Memory B cell (primary cell): ENCODE results near the gene CTCF.
A peak's percentile ranks its signal among the peaks of the same experiment; 100 is the strongest.

Experiments used
- ATAC-seq: fragments of 150-1000 bp; cut with Tn5 transposase; 2 replicates; pipeline ENCODE4 v1.10.0; 2021; ENCODE audit warnings: low read depth, mild to moderate bottlenecking, moderate library complexity
- DNase-seq, 2 donors: peaks; one replicate each; pipeline ENCODE4 v3.0.0; 2022; ENCODE audit warnings: low spot score in 2 of 2
- H3K27ac Mint-ChIP-seq: one replicate; pipeline ENCODE4 v1.8.0; 2022; ENCODE audit warnings: mild to moderate bottlenecking, moderate library complexity, mixed read lengths
- H3K27me3 Mint-ChIP-seq: one replicate; pipeline ENCODE4 v1.8.0; 2022; ENCODE audit warnings: mixed read lengths
- H3K36me3 Mint-ChIP-seq: one replicate; pipeline ENCODE4 v1.8.0; 2022; ENCODE audit warnings: mild to moderate bottlenecking, mixed read lengths
- H3K4me1 Mint-ChIP-seq: one replicate; pipeline ENCODE4 v1.8.0; 2022; ENCODE audit warnings: mixed read lengths
- H3K4me3 Mint-ChIP-seq: one replicate; pipeline ENCODE4 v1.8.0; 2022; ENCODE audit warnings: mild to moderate bottlenecking, moderate library complexity, mixed read lengths
- H3K9me3 Mint-ChIP-seq: one replicate; pipeline ENCODE4 v1.8.0; 2022; ENCODE audit warnings: mixed read lengths

CTCF gene

GRCh38 chr16:67565470-67566100 lies 3.3 kb downstream of the CTCF start:
- peak overlapping the region; percentile 81 for H3K27ac Mint-ChIP-seq
- peaks cover 29% of the 10 kb centered on the region for H3K4me1 Mint-ChIP-seq
- no peak for DNase-seq
- ATAC-seq: no peak
- H3K27me3 Mint-ChIP-seq: no peaks in the 10 kb centered on the region
- no peaks in the 10 kb centered on the region for H3K9me3 Mint-ChIP-seq
- H3K36me3 Mint-ChIP-seq: peaks cover 3% of the 10 kb centered on the region
- peak overlapping the region; percentile 61 for H3K4me3 Mint-ChIP-seq

GRCh38 chr16:67571464-67571863 lies 9.1 kb downstream of the CTCF start:
- Mint-ChIP-seq H3K9me3 (no peaks in the 10 kb centered on the region), H3K4me1 (peaks cover 10% of the 10 kb centered on the region), H3K27me3 (no peaks in the 10 kb centered on the region)

GRCh38 chr16:67571981-67572431 lies 9.7 kb downstream of the CTCF start:
- Mint-ChIP-seq H3K4me1 (peaks cover 7% of the 10 kb centered on the region), H3K4me3 (no peak overlapping the region), H3K9me3 (no peaks in the 10 kb centered on the region), H3K27ac (no peak overlapping the region), H3K27me3 (no peaks in the 10 kb centered on the region), H3K36me3 (peaks cover 13% of the 10 kb centered on the region)
- DNase-seq: no peak
- ATAC-seq: no peak

More at GRCh38 chr16:67571464-67571863, 9.1 kb downstream of the CTCF start:
- Mint-ChIP-seq H3K27ac (no peak overlapping the region), H3K4me3 (no peak overlapping the region), H3K36me3 (peaks cover 11% of the 10 kb centered on the region)
- DNase-seq (no peak), ATAC-seq (no peak)

GRCh38 chr16:67579686-67580085 lies 17.4 kb downstream of the CTCF start:
- Mint-ChIP-seq H3K36me3 (peaks cover 10% of the 10 kb centered on the region), H3K4me3 (no peak overlapping the region), H3K4me1 (peaks cover 11% of the 10 kb centered on the region), H3K27me3 (no peaks in the 10 kb centered on the region), H3K27ac (peak overlapping the region; percentile 30), H3K9me3 (no peaks in the 10 kb centered on the region)
- ATAC-seq (no peak), DNase-seq (no peak)

GRCh38 chr16:67580202-67580601 lies 17.9 kb downstream of the CTCF start:
- ATAC-seq (no peak), DNase-seq (no peak)
- Mint-ChIP-seq H3K9me3 (no peaks in the 10 kb centered on the region), H3K27me3 (no peaks in the 10 kb centered on the region), H3K36me3 (peaks cover 10% of the 10 kb centered on the region), H3K4me1 (peaks cover 11% of the 10 kb centered on the region), H3K4me3 (no peak overlapping the region), H3K27ac (no peak overlapping the region)

GRCh38 chr16:67593288-67593687 lies 31.0 kb downstream of the CTCF start:
- no peak for ATAC-seq
- no peak overlapping the region for H3K27ac Mint-ChIP-seq

GRCh38 chr16:67593701-67594100 lies 31.4 kb downstream of the CTCF start:
- H3K4me1 Mint-ChIP-seq: peaks cover 18% of the 10 kb centered on the region
- H3K9me3 Mint-ChIP-seq: no peaks in the 10 kb centered on the region
- DNase-seq (no peak), ATAC-seq (no peak)
- H3K4me3 Mint-ChIP-seq: no peak overlapping the region
- H3K27ac Mint-ChIP-seq: no peak overlapping the region
- no peaks in the 10 kb centered on the region for H3K27me3 Mint-ChIP-seq
- peaks cover 6% of the 10 kb centered on the region for H3K36me3 Mint-ChIP-seq

More at GRCh38 chr16:67593288-67593687, 31.0 kb downstream of the CTCF start:
- Mint-ChIP-seq H3K27me3 (no peaks in the 10 kb centered on the region), H3K36me3 (peaks cover 6% of the 10 kb centered on the region), H3K4me1 (peaks cover 18% of the 10 kb centered on the region), H3K9me3 (no peaks in the 10 kb centered on the region), H3K4me3 (no peak overlapping the region)
- no peak for DNase-seq

- H3K27ac Mint-ChIP-seq: peak overlapping the region; percentile 68
Observed at GRCh38 chr16:67594256-67594915, 32.1 kb downstream of the CTCF start.

GRCh38 chr16:67594956-67595355 lies 32.6 kb downstream of the CTCF start:
- Mint-ChIP-seq H3K27me3 (no peaks in the 10 kb centered on the region), H3K4me3 (no peak overlapping the region), H3K36me3 (peaks cover 7% of the 10 kb centered on the region), H3K27ac (peak overlapping the region; percentile 68), H3K9me3 (no peaks in the 10 kb centered on the region), H3K4me1 (peaks cover 24% of the 10 kb centered on the region)
- no peak for ATAC-seq
- no peak for DNase-seq

More at GRCh38 chr16:67594256-67594915, 32.1 kb downstream of the CTCF start:
- no peak for DNase-seq
- Mint-ChIP-seq H3K4me1 (peaks cover 20% of the 10 kb centered on the region), H3K27me3 (no peaks in the 10 kb centered on the region), H3K4me3 (no peak overlapping the region), H3K9me3 (no peaks in the 10 kb centered on the region), H3K36me3 (peaks cover 5% of the 10 kb centered on the region)
- no peak for ATAC-seq

GRCh38 chr16:67598527-67598926 lies 36.2 kb downstream of the CTCF start:
- Mint-ChIP-seq H3K27me3 (no peaks in the 10 kb centered on the region), H3K4me1 (peaks cover 26% of the 10 kb centered on the region), H3K9me3 (no peaks in the 10 kb centered on the region), H3K36me3 (peaks cover 7% of the 10 kb centered on the region), H3K27ac (no peak overlapping the region), H3K4me3 (no peak overlapping the region)
- DNase-seq (no peak), ATAC-seq (no peak)

GRCh38 chr16:67605641-67606040 lies 43.3 kb downstream of the CTCF start:
- ATAC-seq (no peak), DNase-seq (no peak)
- H3K36me3 Mint-ChIP-seq: peaks cover 4% of the 10 kb centered on the region
- no peaks in the 10 kb centered on the region for H3K9me3 Mint-ChIP-seq
- H3K27me3 Mint-ChIP-seq: no peaks in the 10 kb centered on the region
- peak overlapping the region; percentile 42 for H3K27ac Mint-ChIP-seq
- peaks cover 18% of the 10 kb centered on the region for H3K4me1 Mint-ChIP-seq
- H3K4me3 Mint-ChIP-seq: no peak overlapping the region

- DNase-seq (no peak), ATAC-seq (no peak)
- H3K27me3 Mint-ChIP-seq: no peaks in the 10 kb centered on the region
- no peak overlapping the region for H3K4me3 Mint-ChIP-seq
- no peaks in the 10 kb centered on the region for H3K9me3 Mint-ChIP-seq
- peaks cover 9% of the 10 kb centered on the region for H3K36me3 Mint-ChIP-seq
- peak overlapping the region; percentile 42 for H3K27ac Mint-ChIP-seq
- H3K4me1 Mint-ChIP-seq: peaks cover 16% of the 10 kb centered on the region
Observed at GRCh38 chr16:67606632-67607031, 44.3 kb downstream of the CTCF start.

- H3K36me3 Mint-ChIP-seq: peaks cover 11% of the 10 kb centered on the region
- DNase-seq (no peak), ATAC-seq (no peak)
- H3K27ac Mint-ChIP-seq: peak overlapping the region; percentile 32
- H3K4me3 Mint-ChIP-seq: no peak overlapping the region
- H3K4me1 Mint-ChIP-seq: peaks cover 16% of the 10 kb centered on the region
- H3K9me3 Mint-ChIP-seq: no peaks in the 10 kb centered on the region
- H3K27me3 Mint-ChIP-seq: no peaks in the 10 kb centered on the region
Observed at GRCh38 chr16:67608364-67608763, 46.0 kb downstream of the CTCF start.

GRCh38 chr16:67613808-67614207 lies 51.5 kb downstream of the CTCF start:
- H3K4me1 Mint-ChIP-seq: peaks cover 2% of the 10 kb centered on the region
- H3K4me3 Mint-ChIP-seq: no peak overlapping the region
- no peaks in the 10 kb centered on the region for H3K27me3 Mint-ChIP-seq
- no peaks in the 10 kb centered on the region for H3K9me3 Mint-ChIP-seq
- no peak for DNase-seq
- no peak overlapping the region for H3K27ac Mint-ChIP-seq
- ATAC-seq: no peak
- peaks cover 19% of the 10 kb centered on the region for H3K36me3 Mint-ChIP-seq

- Mint-ChIP-seq H3K9me3 (no peaks in the 10 kb centered on the region), H3K4me3 (no peak overlapping the region), H3K27ac (no peak overlapping the region), H3K4me1 (peaks cover 2% of the 10 kb centered on the region), H3K36me3 (peaks cover 24% of the 10 kb centered on the region), H3K27me3 (no peaks in the 10 kb centered on the region)
- DNase-seq (no peak), ATAC-seq (no peak)
Observed at GRCh38 chr16:67628216-67628615, 65.9 kb downstream of the CTCF start.
